ENCODE results near the gene VPS52.
"Not testable (repeated sequence)": the region's sequence is repeated elsewhere in the genome, so short reads cannot be mapped to it uniquely, and the experiment has no call there.

VPS52 gene

GRCh38 chr6:33249732-33250630 is 21.7 kb downstream of the VPS52 start:
- no peak for DNase-seq (ENCODE audit: low spot score)

- DNase-seq (ENCODE audit: low spot score), result peak; percentile 99
Measured at GRCh38 chr6:33248932-33249731, 22.5 kb downstream of the VPS52 start.

GRCh38 chr6:33248643-33248931 is 23.1 kb downstream of the VPS52 start:
- no peak for DNase-seq (ENCODE audit: low spot score)

GRCh38 chr6:33247977-33248642 is 23.6 kb downstream of the VPS52 start:
- DNase-seq (ENCODE audit: low spot score), result peak; percentile 92

GRCh38 chr6:33243476-33243875 is 28.2 kb downstream of the VPS52 start:
- DNase-seq (ENCODE audit: low spot score), result no peak

- no peak for DNase-seq (ENCODE audit: low spot score)
Measured at GRCh38 chr6:33241968-33242367, 29.7 kb downstream of the VPS52 start.

- no peak for DNase-seq (ENCODE audit: low spot score)
Measured at GRCh38 chr6:33237741-33238140, 33.9 kb downstream of the VPS52 start.

- no peak for DNase-seq (ENCODE audit: low spot score)
Measured at GRCh38 chr6:33236852-33237251, 34.8 kb downstream of the VPS52 start.

GRCh38 chr6:33236328-33236727 is 35.3 kb downstream of the VPS52 start:
- no peak for DNase-seq (ENCODE audit: low spot score)

- DNase-seq (ENCODE audit: low spot score), result no peak
Measured at GRCh38 chr6:33235221-33235634, 36.4 kb downstream of the VPS52 start.

GRCh38 chr6:33226503-33227120 is 45.1 kb downstream of the VPS52 start:
- not testable (repeated sequence) for DNase-seq (ENCODE audit: low spot score)

- DNase-seq (ENCODE audit: low spot score), result no peak
Measured at GRCh38 chr6:33217681-33218080, 54.0 kb downstream of the VPS52 start.

GRCh38 chr6:33217246-33217645 is 54.4 kb downstream of the VPS52 start:
- DNase-seq (ENCODE audit: low spot score), result no peak

GRCh38 chr6:33216117-33216649 is 55.5 kb downstream of the VPS52 start:
- DNase-seq (ENCODE audit: low spot score), result no peak

GRCh38 chr6:33215271-33216116 is 56.2 kb downstream of the VPS52 start:
- DNase-seq (ENCODE audit: low spot score), result no peak

GRCh38 chr6:33213989-33214335 is 57.7 kb downstream of the VPS52 start:
- no peak for DNase-seq (ENCODE audit: low spot score)

- DNase-seq (ENCODE audit: low spot score), result no peak
Measured at GRCh38 chr6:33213166-33213988, 58.3 kb downstream of the VPS52 start.

- no peak for DNase-seq (ENCODE audit: low spot score)
Measured at GRCh38 chr6:33212857-33213165, 58.9 kb downstream of the VPS52 start.

- no peak for DNase-seq (ENCODE audit: low spot score)
Measured at GRCh38 chr6:33211666-33212422, 59.8 kb downstream of the VPS52 start.

GRCh38 chr6:33211136-33211535 is 60.5 kb downstream of the VPS52 start:
- DNase-seq (ENCODE audit: low spot score), result no peak
